Measurements from ENCODE around the gene TAF9.
"Not testable (repeated sequence)": the region's sequence is repeated elsewhere in the genome, so short reads cannot be mapped to it uniquely, and the experiment has no call there.

TAF9 gene

GRCh38 chr5:69369340-69370121 is at the start of gene TAF9, which contains the start of the genes AK6 and RAD17:
TAF9 (minus strand) TSS chr5:69369520; CDS start chr5:69365737, 3,783 bp downstream.
AK6 (minus strand) TSS chr5:69369520; CDS start chr5:69369490, 30 bp downstream.
RAD17 (plus strand) TSS chr5:69369818; CDS start chr5:69372209, 2,391 bp downstream.
- H3K27ac ChIP-seq: peak within 1 kb of the TSS; percentile 92
- peak; percentile 64 for DNase-seq (ENCODE audit: low read depth, low spot score)

- DNase-seq (ENCODE audit: low read depth, low spot score): no peak
- no peak overlapping the region for H3K27ac ChIP-seq
Measured at GRCh38 chr5:69418554-69418953, 49.2 kb upstream of the TAF9 start.

GRCh38 chr5:69416699-69417098 is 47.4 kb upstream of the TAF9 start:
- peak overlapping the region; percentile 96 for H3K27ac ChIP-seq
- no peak for DNase-seq (ENCODE audit: low read depth, low spot score)

GRCh38 chr5:69416180-69416579 is 46.9 kb upstream of the TAF9 start:
- DNase-seq (ENCODE audit: low read depth, low spot score): no peak
- peak overlapping the region; percentile 96 for H3K27ac ChIP-seq

- peak overlapping the region; percentile 96 for H3K27ac ChIP-seq
- no peak for DNase-seq (ENCODE audit: low read depth, low spot score)
Measured at GRCh38 chr5:69415584-69415958, 46.3 kb upstream of the TAF9 start.

GRCh38 chr5:69414885-69415583 is 45.7 kb upstream of the TAF9 start, which contains the start of gene MARVELD2:
MARVELD2 (plus strand) TSS chr5:69415116; CDS start chr5:69419386, 4,270 bp downstream.
- peak within 1 kb of the TSS; percentile 96 for H3K27ac ChIP-seq
- DNase-seq (ENCODE audit: low read depth, low spot score): peak; percentile 53

- no peak for DNase-seq (ENCODE audit: low read depth, low spot score)
- H3K27ac ChIP-seq: no peak overlapping the region
Measured at GRCh38 chr5:69404659-69405330, 35.5 kb upstream of the TAF9 start.

GRCh38 chr5:69378376-69378775 is 9.1 kb upstream of the TAF9 start:
- no peak for DNase-seq (ENCODE audit: low read depth, low spot score)
- no peak overlapping the region for H3K27ac ChIP-seq

GRCh38 chr5:69374911-69375446 is 5.7 kb upstream of the TAF9 start:
- H3K27ac ChIP-seq: no peak overlapping the region
- DNase-seq (ENCODE audit: low read depth, low spot score): no peak

GRCh38 chr5:69372394-69372793 is 3.1 kb upstream of the TAF9 start:
- no peak for DNase-seq (ENCODE audit: low read depth, low spot score)
- H3K27ac ChIP-seq: no peak overlapping the region

GRCh38 chr5:69370335-69370734 is 1.0 kb upstream of the TAF9 start:
- H3K27ac ChIP-seq: peak overlapping the region; percentile 92
- not testable (repeated sequence) for DNase-seq (ENCODE audit: low read depth, low spot score)

GRCh38 chr5:69368458-69369339 is 621 bp downstream of the TAF9 start:
- H3K27ac ChIP-seq: peak overlapping the region; percentile 92
- DNase-seq (ENCODE audit: low read depth, low spot score): no peak

GRCh38 chr5:69367697-69368279 is 1.5 kb downstream of the TAF9 start:
- no peak overlapping the region for H3K27ac ChIP-seq
- no peak for DNase-seq (ENCODE audit: low read depth, low spot score)

- no peak overlapping the region for H3K27ac ChIP-seq
- no peak for DNase-seq (ENCODE audit: low read depth, low spot score)
Measured at GRCh38 chr5:69364850-69365249, 4.5 kb downstream of the TAF9 start.

GRCh38 chr5:69364414-69364813 is 4.9 kb downstream of the TAF9 start:
- DNase-seq (ENCODE audit: low read depth, low spot score): no peak

GRCh38 chr5:69360442-69360841 is 8.9 kb downstream of the TAF9 start:
- no peak for DNase-seq (ENCODE audit: low read depth, low spot score)
- no peak overlapping the region for H3K27ac ChIP-seq

More at GRCh38 chr5:69364414-69364813, 4.9 kb downstream of the TAF9 start:
- H3K27ac ChIP-seq: no peak overlapping the region

GRCh38 chr5:69359699-69360098 is 9.6 kb downstream of the TAF9 start:
- no peak overlapping the region for H3K27ac ChIP-seq
- DNase-seq (ENCODE audit: low read depth, low spot score): no peak

- no peak overlapping the region for H3K27ac ChIP-seq
- no peak for DNase-seq (ENCODE audit: low read depth, low spot score)
Measured at GRCh38 chr5:69350664-69351063, 18.7 kb downstream of the TAF9 start.

- no peak for DNase-seq (ENCODE audit: low read depth, low spot score)
- H3K27ac ChIP-seq: no peak overlapping the region
Measured at GRCh38 chr5:69343083-69343482, 26.2 kb downstream of the TAF9 start.
